ENCODE results near the gene MIOX. TPM values are rescaled to one million over a fixed set of nuclear protein-coding genes. Genes with fewer than 3 reads are reported as not detected.

MIOX gene
- total and polyA plus RNA-seq, 10 of the 15 experiments (the other 5 are each of a cell fraction or from before 2014, with no cell fraction given), result 0.10 to 0.31 TPM; not detected in 8

- no peak for TF ChIP-seq ZBTB33 (IDR thresholded peaks at IDR 0.05)
- no peak for TF ChIP-seq POU2F2 (IDR thresholded peaks at IDR 0.05; ENCODE audit: borderline replicate concordance, low read depth, low read length)
- TF ChIP-seq SUPT20H (IDR thresholded peaks at IDR 0.05; ENCODE audit: borderline replicate concordance, control insufficient read depth, low read depth, low read length), result no peak
These were observed 26.5 kb downstream of the MIOX start (continued) for GRCh38 chr22:50513175-50513574.

GRCh38 chr22:50516068-50516467, 29.4 kb downstream of the MIOX start:
- peaks cover 5 to 26% of the 10 kb centered on the region in 2 experiments; a peak in 3 of 4 replicates for H3K36me3 ChIP-seq (ENCODE audit: control insufficient read depth in 2 of 2, insufficient read depth in 2 of 2, low read length in 1 of 2)
- POLR2A ChIA-PET, result interaction anchor here (1.9 kb wide), 1 partner anchor 9 kb away, joined by 8 read pairs; the partner anchor contains the start of gene SCO2
- no peak overlapping the region for H3K27ac ChIP-seq (ENCODE audit: control insufficient read depth, insufficient read depth)
- SMC1A ChIA-PET (ENCODE audit: uncharacterized antibody, unreplicated experiment), result no interaction called here
- no peak overlapping the region for H3K4me3 ChIP-seq
- no peak overlapping the region for H3K4me2 ChIP-seq (ENCODE audit: control insufficient read depth, insufficient read depth)
- BruUV-seq (replicated peaks), result no TSS peak
- TF ChIP-seq LARP7 (IDR thresholded peaks at IDR 0.05) (no peak), NBN (IDR thresholded peaks at IDR 0.05) (no peak)
- peaks cover 24% of the 10 kb centered on the region for H3K79me2 ChIP-seq (ENCODE audit: control insufficient read depth, insufficient read depth, low read length)
- WGBS (ENCODE audit: insufficient coverage, insufficient replicate concordance, low lambda C conversion rate, missing lambda C conversion rate), result 94% methylated on average over 8 of the region's 8 CpGs
- no peaks in the 10 kb centered on the region for H3K9me3 ChIP-seq (replicated peaks; ENCODE audit: control insufficient read depth, insufficient read depth, low read length)
- intact Hi-C loops (cut with micrococcal nuclease; ENCODE audit: unreplicated experiment), result no loop called here
- H3K9ac ChIP-seq (ENCODE audit: control insufficient read depth, insufficient read depth, low read length), result no peak overlapping the region
- no peak for ATAC-seq
- RAD21 ChIA-PET (ENCODE audit: unreplicated experiment), result no interaction called here
- no peak for DNase-seq (ENCODE audit: low read depth, low spot score)
- CTCF ChIA-PET, result no interaction called here
- H3K4me1 ChIP-seq (ENCODE audit: control insufficient read depth, insufficient read depth, low read length), result no peaks in the 10 kb centered on the region; the same call in 1 of the 2 replicates
- no peaks in the 10 kb centered on the region for H3K27me3 ChIP-seq (replicated peaks in 1 of 2; ENCODE audit: control insufficient read depth in 2 of 2, insufficient read depth in 2 of 2, low read length in 1 of 2)
- no peak for FAIRE-seq
- in situ Hi-C loops (cut with MboI), result no loop called here
- H2AFZ ChIP-seq (ENCODE audit: control insufficient read depth, low read depth, low read length), result no peak overlapping the region
- H4K20me1 ChIP-seq (ENCODE audit: control insufficient read depth, insufficient read depth), result no peaks in the 10 kb centered on the region
